Skeletal muscle satellite cell (primary cell): Measurements from ENCODE around the gene FGD3.
"Not testable (repeated sequence)": the region's sequence is repeated elsewhere in the genome, so short reads cannot be mapped to it uniquely, and the experiment has no call there.

Experiments
- H3K27me3 ChIP-seq: 2 replicates; pipeline ENCODE4 v1.7.0; 2013; ENCODE audit warnings: low read length; ENCODE audit not compliant: control insufficient read depth, insufficient read depth
- H3K36me3 ChIP-seq: 2 replicates; pipeline ENCODE4 v1.7.0; 2013; ENCODE audit warnings: mild to moderate bottlenecking, control low read depth, low read length; ENCODE audit not compliant: insufficient read depth
- H3K4me1 ChIP-seq: 2 replicates; pipeline ENCODE4 v1.7.0; 2013; ENCODE audit warnings: low read length; ENCODE audit not compliant: control insufficient read depth, insufficient read depth
- H3K4me2 ChIP-seq: 2 replicates; pipeline ENCODE4 v1.7.0; 2013; ENCODE audit warnings: mild to moderate bottlenecking, low read length
- H3K4me3 ChIP-seq: 2 replicates; pipeline ENCODE4 v1.7.0; 2013; ENCODE audit warnings: low read length
- H3K9ac ChIP-seq: 2 replicates; pipeline ENCODE4 v1.7.0; 2013; ENCODE audit warnings: mild to moderate bottlenecking, low read depth, low read length, moderate library complexity
- H3K9me3 ChIP-seq: replicated peaks from 2 replicates; pipeline ENCODE4 v1.7.0; 2013; ENCODE audit warnings: mild to moderate bottlenecking, control low read depth, low read length

Gene FGD3

GRCh38 chr9:92982130-92982529 is 34.8 kb downstream of the FGD3 start:
- Histone ChIP-seq H3K36me3 (no peaks in the 10 kb centered on the region), H3K4me3 (no peak overlapping the region), H3K9ac (no peak overlapping the region), H3K9me3 (peaks cover 7% of the 10 kb centered on the region), H3K4me2 (no peak overlapping the region), H3K27me3 (no peaks in the 10 kb centered on the region), H3K4me1 (no peaks in the 10 kb centered on the region)

- Histone ChIP-seq H3K4me1 (no peaks in the 10 kb centered on the region), H3K27me3 (no peaks in the 10 kb centered on the region), H3K4me2 (no peak overlapping the region), H3K36me3 (no peaks in the 10 kb centered on the region), H3K9me3 (peaks cover 7% of the 10 kb centered on the region), H3K9ac (no peak overlapping the region), H3K4me3 (no peak overlapping the region)
These were observed 36.8 kb downstream of the FGD3 start for GRCh38 chr9:92983984-92984589.

GRCh38 chr9:92984976-92985375 is 37.7 kb downstream of the FGD3 start:
- H3K4me1 ChIP-seq: no peaks in the 10 kb centered on the region
- H3K27me3 ChIP-seq: no peaks in the 10 kb centered on the region
- no peak overlapping the region for H3K4me3 ChIP-seq
- H3K9ac ChIP-seq: no peak overlapping the region
- H3K4me2 ChIP-seq: no peak overlapping the region
- no peaks in the 10 kb centered on the region for H3K36me3 ChIP-seq
- H3K9me3 ChIP-seq: peaks cover 7% of the 10 kb centered on the region

GRCh38 chr9:92986176-92987119 is 39.1 kb downstream of the FGD3 start:
- H3K4me1 ChIP-seq: no peaks in the 10 kb centered on the region
- no peak overlapping the region for H3K4me3 ChIP-seq
- H3K9me3 ChIP-seq: peaks cover 7% of the 10 kb centered on the region
- peaks cover 4% of the 10 kb centered on the region for H3K27me3 ChIP-seq
- no peak overlapping the region for H3K4me2 ChIP-seq
- no peaks in the 10 kb centered on the region for H3K36me3 ChIP-seq
- H3K9ac ChIP-seq: no peak overlapping the region

GRCh38 chr9:92988215-92988768 is 41.0 kb downstream of the FGD3 start:
- H3K4me1 ChIP-seq: no peaks in the 10 kb centered on the region
- H3K9ac ChIP-seq: no peak overlapping the region
- no peak overlapping the region for H3K4me3 ChIP-seq
- no peaks in the 10 kb centered on the region for H3K36me3 ChIP-seq
- peaks cover 7% of the 10 kb centered on the region for H3K9me3 ChIP-seq
- H3K4me2 ChIP-seq: no peak overlapping the region
- H3K27me3 ChIP-seq: peaks cover 4% of the 10 kb centered on the region

- Histone ChIP-seq H3K4me1 (no peaks in the 10 kb centered on the region), H3K9ac (no peak overlapping the region)
These were observed 42.2 kb downstream of the FGD3 start for GRCh38 chr9:92989561-92989960.

GRCh38 chr9:92990461-92990860 is 43.1 kb downstream of the FGD3 start:
- no peak overlapping the region for H3K4me3 ChIP-seq
- no peaks in the 10 kb centered on the region for H3K9me3 ChIP-seq
- H3K9ac ChIP-seq: no peak overlapping the region
- H3K27me3 ChIP-seq: peaks cover 4% of the 10 kb centered on the region
- H3K4me2 ChIP-seq: no peak overlapping the region
- no peaks in the 10 kb centered on the region for H3K36me3 ChIP-seq
- no peaks in the 10 kb centered on the region for H3K4me1 ChIP-seq

More at GRCh38 chr9:92989561-92989960, 42.2 kb downstream of the FGD3 start:
- Histone ChIP-seq H3K4me3 (no peak overlapping the region), H3K36me3 (no peaks in the 10 kb centered on the region), H3K4me2 (no peak overlapping the region), H3K27me3 (peaks cover 4% of the 10 kb centered on the region), H3K9me3 (no peaks in the 10 kb centered on the region)

GRCh38 chr9:92992549-92992948 is 45.2 kb downstream of the FGD3 start:
- Histone ChIP-seq H3K36me3 (no peaks in the 10 kb centered on the region), H3K9me3 (no peaks in the 10 kb centered on the region), H3K4me3 (no peak overlapping the region), H3K9ac (no peak overlapping the region), H3K4me1 (no peaks in the 10 kb centered on the region), H3K27me3 (peaks cover 4% of the 10 kb centered on the region), H3K4me2 (no peak overlapping the region)

GRCh38 chr9:92998871-92999270 is 51.5 kb downstream of the FGD3 start:
- not testable (repeated sequence) for H3K36me3 ChIP-seq, H3K4me3 ChIP-seq, H3K4me2 ChIP-seq, H3K27me3 ChIP-seq, H3K9ac ChIP-seq, H3K9me3 ChIP-seq, H3K4me1 ChIP-seq

- H3K4me3 ChIP-seq: no peak overlapping the region
- no peak overlapping the region for H3K9ac ChIP-seq
- H3K27me3 ChIP-seq: peaks cover 7% of the 10 kb centered on the region
- H3K4me2 ChIP-seq: no peak overlapping the region
- no peaks in the 10 kb centered on the region for H3K9me3 ChIP-seq
- H3K4me1 ChIP-seq: no peaks in the 10 kb centered on the region
- H3K36me3 ChIP-seq: no peaks in the 10 kb centered on the region
These were observed 53.7 kb downstream of the FGD3 start for GRCh38 chr9:93001031-93001430.

- no peak overlapping the region for H3K4me2 ChIP-seq
- no peak overlapping the region for H3K9ac ChIP-seq
- H3K9me3 ChIP-seq: no peaks in the 10 kb centered on the region
- H3K27me3 ChIP-seq: peaks cover 7% of the 10 kb centered on the region
- no peaks in the 10 kb centered on the region for H3K36me3 ChIP-seq
- H3K4me3 ChIP-seq: no peak overlapping the region
- H3K4me1 ChIP-seq: no peaks in the 10 kb centered on the region
These were observed 55.4 kb downstream of the FGD3 start for GRCh38 chr9:93002700-93003099.
